Left renal cortex interstitium (tissue), 4 donors: ENCODE measurements around the gene TMEM179B. TPM values are rescaled to one million over a fixed set of nuclear protein-coding genes. Genes with fewer than 3 reads are reported as not detected.
"Not testable (repeated sequence)": the region's sequence is repeated elsewhere in the genome, so short reads cannot be mapped to it uniquely, and the experiment has no call there.

Source experiments
- DNase-seq, 4 donors: peaks; one replicate each; pipeline ENCODE4 v3.0.0-alpha.2; 2013; ENCODE audit warnings: low read depth in 4 of 4, low spot score in 2 of 4, missing footprints in 1 of 4
- polyA plus RNA-seq, 4 donors: library from polyadenylated mRNA; unstranded; fragments of 120-200 nt; gene quantifications; one replicate each; pipeline ENCODE4 v1.2.1, GENCODE V29; 2013; ENCODE audit not compliant: insufficient read length in 4 of 4

The TMEM179B gene
- polyA plus RNA-seq, 4 donors = 65.7 to 71.3 (median 67.2) TPM

DNA sequence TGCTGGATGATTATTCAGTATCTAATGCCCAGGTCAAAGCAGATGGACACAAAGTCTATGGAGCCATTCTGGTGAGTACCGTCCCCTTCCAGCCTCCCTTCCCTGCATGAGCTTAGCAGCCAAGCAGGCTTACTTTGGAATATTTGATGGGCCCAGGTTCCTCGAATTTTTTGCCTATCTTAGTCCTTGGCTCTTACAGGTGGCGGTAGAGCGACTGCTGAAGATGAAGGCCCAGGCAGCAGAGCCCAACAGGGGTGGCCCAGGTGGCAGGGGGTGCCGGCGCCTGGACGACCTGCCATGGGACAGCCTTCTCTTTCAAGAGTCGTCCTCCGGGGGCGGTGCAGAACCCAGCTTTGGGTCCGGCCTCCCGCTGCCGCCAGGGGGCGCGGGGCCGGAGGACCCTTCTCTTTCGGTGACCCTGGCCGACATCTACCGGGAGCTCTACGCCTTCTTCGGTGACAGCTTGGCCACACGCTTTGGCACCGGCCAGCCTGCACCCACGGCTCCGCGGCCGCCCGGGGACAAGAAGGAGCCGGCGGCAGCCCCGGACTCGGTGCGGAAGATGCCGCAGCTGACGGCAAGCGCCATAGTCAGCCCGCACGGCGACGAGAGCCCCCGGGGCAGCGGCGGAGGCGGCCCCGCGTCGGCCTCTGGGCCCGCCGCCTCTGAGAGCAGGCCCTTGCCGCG lies 741 bp upstream of the TMEM179B start:
- DNase-seq = peak in 3 of 4 donors; percentile 81 to 89 (median 84)

DNA sequence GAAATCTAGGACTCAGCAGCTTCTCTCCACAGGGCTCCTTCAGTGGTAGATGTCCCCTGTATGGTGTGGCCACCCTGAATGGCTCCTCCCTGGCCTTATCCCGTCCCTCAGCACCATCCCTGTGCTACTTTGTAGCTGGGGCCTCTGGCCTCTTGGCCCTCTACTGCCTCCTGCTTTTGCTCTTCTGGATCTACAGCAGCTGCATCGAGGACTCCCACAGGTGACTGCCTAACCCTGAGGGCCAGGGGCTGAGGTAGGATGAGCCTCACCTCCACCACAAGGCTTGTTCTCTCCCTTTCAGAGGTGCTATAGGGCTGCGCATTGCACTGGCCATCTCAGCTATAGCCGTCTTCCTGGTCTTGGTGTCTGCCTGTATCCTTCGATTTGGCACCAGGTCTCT lies 1.8 kb downstream of the TMEM179B start:
- DNase-seq = no peak

DNA sequence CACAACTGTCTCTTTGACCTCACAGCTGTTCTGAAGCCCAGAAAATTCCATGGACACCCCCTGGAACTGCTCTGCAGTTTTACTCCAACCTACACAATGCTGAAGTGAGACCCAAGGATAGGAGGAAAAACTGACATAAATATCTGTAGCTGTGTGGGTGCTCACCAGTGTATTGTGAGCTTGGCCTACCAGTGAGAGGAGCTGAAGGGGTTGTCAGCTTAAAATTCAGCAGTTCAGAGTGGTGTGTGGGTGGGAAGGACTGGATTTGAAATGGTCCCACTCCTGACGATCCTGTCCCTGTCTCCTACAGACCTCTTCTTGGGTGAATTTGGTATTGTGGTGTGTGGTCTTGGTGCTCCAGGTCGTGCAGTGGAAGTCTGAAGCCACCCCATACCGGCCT lies 2.4 kb downstream of the TMEM179B start:
- DNase-seq = no peak

DNA sequence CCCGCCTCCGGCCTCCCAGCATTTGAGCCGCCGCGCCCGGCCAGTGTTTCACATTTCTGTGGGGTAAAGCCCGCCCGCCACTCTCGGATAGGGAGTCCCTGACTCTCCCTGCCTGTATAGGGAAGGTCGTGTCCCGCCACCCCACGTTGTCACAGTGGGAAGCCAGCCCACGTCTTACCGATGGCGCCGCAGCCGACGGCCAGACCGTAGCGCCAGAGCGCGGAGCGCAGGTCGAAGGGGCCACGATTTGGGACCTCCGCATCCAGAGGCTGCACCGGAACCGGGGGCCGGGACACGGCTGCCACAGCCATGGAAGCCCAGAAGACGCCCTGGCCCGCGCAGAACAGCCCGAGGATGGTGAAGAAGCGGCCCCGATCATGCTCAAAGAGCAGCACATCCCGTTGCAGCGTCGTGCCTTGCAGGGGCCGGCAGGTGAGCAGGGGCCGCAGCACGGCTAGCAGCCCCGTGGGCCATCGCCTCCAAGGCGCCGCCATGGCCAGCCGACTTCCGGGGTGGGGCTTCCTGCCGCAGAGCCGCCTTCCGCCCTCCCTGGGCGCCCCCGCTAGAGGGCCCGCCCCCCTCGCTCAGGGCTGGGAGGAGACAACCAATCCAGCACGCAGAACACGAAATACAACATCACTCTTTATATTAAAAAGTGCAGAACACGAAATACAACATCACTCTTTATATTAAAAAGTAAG lies 4.4 kb downstream of the TMEM179B start, which contains the start of gene TMEM223:
Gene TMEM223, minus strand, starts transcription at position 506 of the 701 bp plus-strand sequence. Its CDS starts 12 bp downstream, at position 494.
- peak in 3 of 4 donors; percentile 64 to 77 (median 65) for DNase-seq

DNA sequence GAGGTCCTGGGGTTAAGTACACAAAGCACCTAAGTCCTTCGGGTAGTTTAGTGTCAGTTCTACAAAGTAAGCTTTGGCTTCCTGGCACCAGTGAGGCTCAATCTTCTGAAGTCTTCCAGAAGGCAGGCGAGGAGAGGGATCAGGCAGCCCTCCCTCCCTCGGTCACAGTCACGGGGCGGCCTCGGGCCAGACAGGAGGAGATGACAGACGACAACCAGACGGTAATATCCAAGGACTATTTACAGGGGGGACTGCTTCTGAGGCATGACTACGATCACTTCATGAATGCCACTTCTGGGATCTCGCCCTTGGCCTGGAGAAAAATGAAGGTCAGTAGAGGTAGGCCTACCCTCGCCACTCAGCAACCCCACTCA lies 5.0 kb downstream of the TMEM179B start:
- DNase-seq = no peak

DNA sequence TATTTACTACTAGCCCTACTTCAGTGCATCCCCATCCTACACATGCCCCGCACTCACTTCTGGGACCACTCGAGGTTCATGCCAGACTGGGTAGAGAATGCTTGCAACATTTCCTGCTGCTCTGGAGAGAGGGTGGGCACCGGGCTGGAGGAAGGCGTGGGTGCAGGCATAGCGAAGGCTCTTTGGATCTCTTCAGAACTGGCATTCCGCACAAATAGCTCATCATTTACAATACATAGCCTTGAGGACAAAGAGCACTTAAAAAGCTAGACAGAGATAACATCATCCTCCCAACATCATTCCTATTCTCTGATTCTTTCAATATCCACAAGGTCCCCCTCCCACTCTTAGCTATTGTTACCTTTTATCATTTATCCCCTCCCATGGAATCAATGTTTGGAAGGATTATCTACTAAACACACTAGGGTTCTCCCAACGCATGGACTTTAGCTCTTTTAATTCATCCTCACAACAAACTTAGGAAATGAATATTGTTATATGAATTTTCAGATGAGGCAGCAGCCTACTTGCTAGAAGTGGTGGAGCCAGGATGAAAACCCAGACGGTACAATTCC lies 7.1 kb downstream of the TMEM179B start:
- no peak for DNase-seq

DNA sequence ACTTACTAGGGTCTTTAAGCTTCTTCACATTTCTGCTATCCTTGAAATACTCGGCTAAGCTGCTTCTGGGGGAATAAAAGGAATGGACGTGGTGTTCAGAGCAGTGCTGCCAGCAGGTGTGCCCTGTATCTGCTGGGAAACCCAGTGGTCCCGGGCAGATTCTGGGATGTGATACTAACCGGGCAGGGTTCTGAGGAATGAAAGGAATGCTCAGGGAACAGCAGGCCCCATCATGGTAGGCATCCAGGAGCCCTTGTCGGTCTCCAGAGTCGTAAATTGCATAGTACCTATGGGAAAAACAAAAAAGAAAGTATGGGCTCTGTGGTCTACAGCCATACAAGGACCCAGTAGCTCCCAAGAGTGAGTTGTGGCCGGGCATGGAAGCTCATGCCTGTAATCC lies 9.1 kb downstream of the TMEM179B start:
- DNase-seq = no peak

DNA sequence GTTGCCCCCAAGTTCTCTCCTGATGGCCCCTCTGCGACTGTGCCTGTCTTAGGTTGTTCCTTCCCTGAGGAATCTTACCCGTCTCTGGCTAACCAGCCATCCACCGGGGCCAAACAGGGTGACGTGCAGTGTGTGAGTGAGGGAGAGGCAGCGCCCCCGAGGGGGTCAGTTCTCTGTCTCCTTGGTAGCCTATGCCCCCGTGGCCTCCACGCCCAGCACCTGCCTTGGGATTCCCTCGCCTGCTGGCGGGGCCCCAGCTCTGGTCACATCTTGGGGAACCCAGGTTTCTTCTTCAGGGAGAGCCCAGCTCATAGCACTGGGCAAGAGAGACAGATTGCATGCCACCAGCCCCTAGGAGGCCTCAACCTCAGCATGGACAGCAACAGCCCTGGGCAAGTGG lies 12.3 kb downstream of the TMEM179B start:
- DNase-seq = no peak

DNA sequence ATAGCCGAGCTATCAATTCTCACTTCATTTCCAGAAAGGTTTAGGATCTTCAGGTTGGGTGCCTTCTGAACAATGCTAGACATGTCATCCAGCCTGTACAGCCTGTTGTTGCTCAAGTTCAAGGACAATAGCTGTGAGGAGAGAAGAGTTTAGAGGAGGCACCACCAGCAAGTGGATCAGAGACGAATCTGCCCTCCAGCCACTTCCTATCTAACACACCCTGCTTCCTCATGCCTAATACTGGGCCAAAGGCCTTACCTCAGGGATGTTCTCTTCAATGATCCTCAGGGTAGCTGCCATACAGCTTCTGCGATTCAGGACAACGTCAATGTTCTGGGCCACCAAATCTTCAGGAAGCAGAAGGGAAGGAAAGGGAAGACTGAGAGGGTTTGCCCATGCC lies 13.9 kb downstream of the TMEM179B start:
- no peak for DNase-seq

DNA sequence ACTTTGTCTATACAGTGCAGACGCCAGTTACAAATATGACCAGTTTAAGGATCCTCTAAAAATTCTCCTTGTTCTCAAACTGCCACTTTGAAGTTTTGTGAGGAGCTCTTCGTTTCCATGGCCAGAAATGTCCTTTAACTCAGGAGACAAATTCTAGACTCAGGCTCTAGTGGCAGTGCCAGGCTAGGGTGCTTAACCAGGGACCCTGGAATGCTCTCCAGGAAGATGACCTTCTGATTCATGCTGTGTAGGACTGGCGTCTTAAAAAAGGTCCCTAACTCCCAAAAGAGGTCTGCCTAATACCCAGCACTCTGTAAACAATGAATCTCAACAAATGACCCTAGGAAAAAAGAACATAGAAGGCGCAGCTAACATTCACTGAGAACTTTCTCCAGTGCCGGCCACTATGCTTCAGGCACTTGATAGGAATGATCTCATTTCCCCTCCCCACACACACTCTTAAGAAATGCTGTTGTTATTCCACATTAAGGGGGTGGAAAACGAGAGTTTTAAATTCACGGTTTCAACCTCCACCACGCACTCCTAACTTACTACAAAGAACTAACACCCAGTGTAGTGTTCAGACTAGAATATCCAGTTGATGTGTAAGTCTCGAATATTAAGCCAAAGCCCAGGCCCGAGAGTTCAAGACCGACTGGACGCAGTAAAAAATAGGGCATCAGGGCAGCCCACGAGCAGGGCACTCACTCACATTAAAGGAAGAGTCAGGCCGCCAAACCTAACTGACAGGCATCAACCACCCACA lies 17.3 kb downstream of the TMEM179B start:
- no peak for DNase-seq

DNA sequence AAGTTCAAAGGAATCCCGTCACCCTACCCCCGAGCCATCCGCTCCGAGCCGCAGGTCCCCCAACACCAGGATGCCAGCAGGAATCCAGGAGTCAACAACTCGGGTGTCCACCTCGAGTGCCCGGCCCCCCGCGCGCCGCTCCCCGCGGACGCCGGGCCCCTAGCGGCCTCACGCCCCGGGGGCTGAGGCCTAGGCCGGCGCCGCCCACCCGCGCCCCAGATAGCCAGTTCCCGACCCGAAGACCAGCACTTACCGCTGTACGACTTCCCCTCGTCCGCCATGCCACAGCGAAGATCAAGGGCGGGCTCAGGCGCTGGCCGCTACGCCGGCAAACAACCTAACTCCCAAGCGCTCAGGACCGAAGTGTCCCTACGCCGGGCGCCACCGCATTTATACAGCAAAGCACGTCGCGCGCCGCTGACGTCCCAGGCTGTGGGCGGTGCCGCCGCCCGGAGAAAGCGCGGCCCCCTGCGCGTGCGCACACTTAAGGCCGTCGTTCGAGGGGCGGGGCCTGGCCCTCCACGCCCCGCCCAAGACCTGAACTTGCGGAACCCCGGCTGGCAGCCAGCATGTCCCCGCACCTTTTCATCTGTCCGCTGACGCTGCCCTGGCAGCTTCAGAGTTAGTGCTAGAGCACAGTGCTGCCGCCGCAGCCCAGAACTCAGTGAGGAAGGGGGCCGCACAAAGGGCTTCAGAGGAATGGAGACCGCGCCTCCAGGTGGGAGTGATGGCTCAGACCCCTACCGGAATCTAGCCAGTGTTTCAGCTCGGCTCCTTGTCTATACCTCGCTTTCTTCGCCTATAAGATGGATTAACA lies 18.1 kb downstream of the TMEM179B start, which contains the start of gene NXF1:
Gene NXF1, minus strand, starts transcription at position 365 of the 817 bp plus-strand sequence. Its CDS starts 84 bp downstream, at position 281.
- DNase-seq = peak; percentile 88 to 94 (median 91)

DNA sequence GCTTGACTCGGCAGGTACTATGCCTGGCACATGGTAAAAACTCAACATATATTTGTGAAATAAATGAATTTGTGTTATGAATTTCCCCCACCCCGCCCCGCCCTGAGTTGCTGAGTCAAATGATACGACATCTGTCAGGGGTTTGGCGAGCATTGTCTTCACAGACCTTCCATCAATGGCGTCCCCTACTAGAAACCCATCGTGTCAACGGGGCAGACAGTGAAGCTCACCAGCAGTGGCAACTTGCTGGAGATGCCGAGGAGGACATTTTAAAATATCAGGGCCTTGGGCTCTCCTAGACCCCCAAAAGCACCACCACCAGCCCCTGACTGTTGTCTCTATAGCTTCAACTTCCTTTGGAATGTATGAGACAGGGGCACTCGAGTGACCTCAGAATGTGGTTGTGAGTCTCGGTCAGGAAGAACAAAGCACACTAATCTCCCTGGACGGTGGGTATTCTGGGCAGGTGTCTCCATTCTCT lies 18.8 kb downstream of the TMEM179B start:
- DNase-seq = no peak

DNA sequence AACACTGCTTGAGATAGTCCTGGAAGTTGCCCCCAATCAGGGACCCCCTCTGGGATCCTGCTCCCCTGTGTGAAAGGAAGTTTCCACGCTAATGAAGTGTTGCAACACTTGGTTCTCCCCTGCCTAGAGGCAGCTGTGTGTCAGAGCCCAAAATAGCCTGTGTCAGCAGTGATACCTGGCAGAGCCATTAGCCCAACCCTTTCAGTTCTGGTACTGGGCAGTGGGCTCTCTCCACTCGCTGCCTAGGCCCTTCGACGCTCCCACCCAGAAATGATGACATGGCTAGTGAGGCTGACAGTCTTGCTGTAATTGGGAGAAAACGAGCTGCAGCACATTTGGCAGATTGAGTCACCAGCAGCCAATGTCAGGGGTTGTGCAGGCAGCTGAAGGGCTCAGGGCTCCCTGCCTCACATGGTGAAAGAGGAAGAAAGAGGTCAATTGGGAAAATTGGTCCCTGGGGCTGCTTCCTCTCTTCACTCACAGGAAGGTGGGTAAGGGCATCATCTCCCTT lies 19.5 kb downstream of the TMEM179B start:
- DNase-seq = no peak

DNA sequence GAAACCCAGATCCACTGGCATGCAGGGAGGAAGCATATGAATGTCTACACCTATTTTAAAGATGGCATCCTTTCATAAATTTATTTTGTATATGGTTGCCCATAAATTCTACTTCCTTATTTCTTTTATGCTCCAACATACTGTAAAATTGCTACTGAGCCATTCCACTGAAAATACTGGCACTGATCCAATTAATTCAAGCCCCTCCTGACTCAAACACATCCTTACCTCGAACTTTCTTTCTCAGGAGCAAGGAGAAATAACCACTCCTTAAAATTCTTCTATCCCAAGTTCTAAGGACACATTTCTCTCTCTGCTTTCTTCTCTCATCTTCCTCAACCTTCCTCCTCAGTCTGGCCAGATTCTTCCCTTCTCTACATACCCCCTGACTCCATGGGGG lies 23.5 kb downstream of the TMEM179B start:
- DNase-seq = no peak

DNA sequence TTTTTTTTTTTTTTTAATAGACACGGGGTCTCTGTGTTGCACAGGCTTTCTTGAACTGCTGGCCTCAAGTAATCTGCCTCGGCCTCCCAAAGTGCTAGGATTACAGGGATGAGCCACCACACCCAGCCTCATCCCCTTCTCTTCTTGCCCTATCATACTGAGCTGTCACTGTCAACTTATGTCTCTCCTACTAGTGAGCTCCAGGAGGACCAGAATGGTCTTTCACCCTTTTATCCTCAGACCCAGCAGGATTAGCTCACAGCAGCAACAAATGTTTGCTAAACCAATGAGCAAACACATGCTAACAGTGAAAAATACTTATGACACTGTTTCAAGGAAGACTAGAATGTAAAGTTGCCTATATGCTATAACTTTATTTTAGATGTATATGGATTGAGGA lies 24.5 kb downstream of the TMEM179B start:
- no peak for DNase-seq

DNA sequence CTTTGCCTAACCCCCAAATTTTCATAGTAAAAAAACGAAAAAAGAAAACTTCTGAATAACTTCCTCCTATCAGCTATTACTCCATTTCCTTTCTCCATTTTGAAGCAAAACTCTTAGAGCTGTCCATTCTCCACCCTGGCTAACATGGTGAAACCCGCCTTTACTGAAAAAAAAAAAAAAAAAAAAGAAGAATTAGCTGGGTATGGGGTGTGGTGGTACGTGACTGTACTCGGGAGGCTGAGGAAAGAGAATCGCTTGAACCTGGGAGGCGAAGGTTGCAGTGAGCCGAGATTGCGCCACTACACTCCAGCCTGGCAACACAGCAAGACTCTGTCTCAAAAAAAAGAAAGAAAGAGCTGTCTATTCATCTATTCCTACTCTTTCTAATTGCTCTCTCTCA lies 29.4 kb downstream of the TMEM179B start:
- DNase-seq = no peak

DNA sequence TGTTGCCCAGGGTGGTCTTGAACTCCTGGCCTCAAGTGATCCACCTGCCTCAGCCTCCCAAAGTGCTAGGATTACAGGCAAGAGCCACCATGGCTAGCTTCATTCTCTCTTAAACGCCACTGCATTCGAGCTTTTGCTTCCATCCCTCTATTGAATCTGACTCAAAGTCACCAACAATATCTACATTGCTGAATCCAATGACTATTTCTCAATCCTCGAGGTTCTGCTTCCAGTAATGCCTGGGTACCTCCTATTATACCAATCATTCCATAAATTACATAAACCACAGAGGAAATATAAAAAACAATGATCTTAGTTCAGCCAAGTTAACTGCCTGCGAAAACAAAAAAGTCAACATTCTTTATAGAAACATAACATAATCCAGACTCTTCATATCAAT lies 29.9 kb downstream of the TMEM179B start:
- DNase-seq = no peak

DNA sequence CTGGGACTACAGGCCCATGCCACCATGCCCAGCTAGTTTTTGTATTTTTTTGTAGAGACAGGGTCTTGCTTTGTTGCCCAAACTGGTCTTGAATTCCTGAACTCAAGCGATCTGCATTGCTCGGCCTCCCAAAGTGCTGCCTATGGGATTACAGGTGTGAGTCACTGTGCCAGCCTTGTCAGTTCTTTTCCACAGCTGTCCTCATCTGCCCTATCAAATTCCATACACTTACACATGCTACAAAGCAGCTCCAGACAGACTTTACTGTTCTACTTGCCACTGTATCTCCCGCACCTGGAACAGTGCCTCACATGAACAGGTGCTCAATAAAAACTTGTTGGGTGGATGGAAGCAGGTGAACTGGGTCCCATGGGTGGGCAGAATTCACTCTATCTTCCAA lies 36.5 kb downstream of the TMEM179B start:
- no peak for DNase-seq

DNA sequence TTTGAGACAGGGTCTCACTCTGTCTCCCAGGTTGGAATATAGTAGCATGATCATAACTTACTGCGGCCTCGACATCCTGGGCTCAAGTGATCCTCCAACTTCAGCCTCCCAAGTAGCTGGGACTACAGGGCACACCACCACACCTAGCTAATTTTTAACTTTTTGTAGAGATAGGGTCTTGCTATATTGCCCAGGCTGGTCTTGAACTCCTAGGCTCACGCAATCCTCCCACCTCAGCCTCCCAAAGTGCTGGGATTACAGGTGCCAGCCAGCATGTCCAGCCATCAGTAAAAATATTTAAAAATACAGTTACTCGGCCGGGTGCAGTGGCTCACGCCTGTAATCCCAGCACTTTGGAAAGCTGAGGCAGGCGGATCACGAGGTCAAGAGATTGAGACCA lies 40.9 kb downstream of the TMEM179B start:
- DNase-seq = not testable (repeated sequence)
